Adrenal gland (tissue), 5 donors: ENCODE data around the gene MYCBPAP.

ENCODE experiments used
- CTCF ChIP-seq, 6 experiments: fragments of 450-650 bp in 4 of 6; fragments of 200-600 bp in 2 of 6; sonication (generic) in 1 of 6; IDR thresholded peaks; 1 replicate in 5 of 6; 2 replicates in 1 of 6; pipeline versions ENCODE4 v1.5.1 to v1.8.0; 2016 to 2021; ENCODE audit warnings: antibody characterized with exemption in 6 of 6, mild to moderate bottlenecking in 2 of 6, moderate library complexity in 1 of 6
- POLR2A ChIP-seq, 2 donors: fragments of 450-650 bp; IDR thresholded peaks; one replicate each; pipeline ENCODE4 v1.6.1; 2017; ENCODE audit warnings: antibody characterized with exemption in 2 of 2, mild to moderate bottlenecking in 2 of 2, moderate library complexity in 1 of 2
- donor health status: DM: no; HTN: no; CAD: no.

- TF ChIP-seq POLR2A (IDR thresholded peaks at IDR 0.05) (no peak), CTCF (IDR thresholded peaks at IDR 0.05) (no peak)
These were observed 2.6 kb upstream of the MYCBPAP start for GRCh38 chr17:50505591-50506130.
